Measurements from ENCODE around the gene KRTAP20-4.

- TF ChIP-seq POLR2A (IDR thresholded peaks at IDR 0.05) (no peak), CTCF (IDR thresholded peaks at IDR 0.05 in 8 of 11, conservative IDR thresholded peaks at IDR 0.05 in 3 of 11) (no peak), POLR2AphosphoS5 (IDR thresholded peaks at IDR 0.05) (no peak)
Measured at GRCh38 chr21:30579346-30579745, 41.1 kb upstream of the KRTAP20-4 start.
